Spinal cord (tissue), 10 donors: Measurements from ENCODE around the gene AGXT. TPM values are rescaled to one million over a fixed set of nuclear protein-coding genes. Genes with fewer than 3 reads are reported as not detected.
A peak's percentile ranks its signal among the peaks of the same experiment; 100 is the strongest.

Experiments
- DNase-seq, 6 donors: peaks; one replicate each; pipeline versions ENCODE4 v3.0.0 to v3.0.0-alpha.2; 2013 to 2015; ENCODE audit warnings: low spot score in 6 of 6, low read depth in 4 of 6
- H3K27ac ChIP-seq: one replicate; pipeline ENCODE4 v1.5.1; 2013; ENCODE audit warnings: low read depth, low read length, control low read depth
- H3K27me3 ChIP-seq: one replicate; pipeline ENCODE4 v1.6.1; 2013; ENCODE audit warnings: low read length; ENCODE audit not compliant: control insufficient read depth, insufficient read depth
- H3K36me3 ChIP-seq: one replicate; pipeline ENCODE4 v1.6.1; 2013; ENCODE audit warnings: low read length; ENCODE audit not compliant: control insufficient read depth, insufficient read depth
- H3K4me1 ChIP-seq: one replicate; pipeline ENCODE4 v1.6.1; 2013; ENCODE audit warnings: low read length; ENCODE audit not compliant: control insufficient read depth, insufficient read depth
- H3K4me3 ChIP-seq: one replicate; pipeline ENCODE4 v1.5.1; 2013; ENCODE audit warnings: low read depth, low read length, control low read depth
- H3K9me3 ChIP-seq: one replicate; pipeline ENCODE4 v1.6.1; 2013; ENCODE audit warnings: low read length; ENCODE audit not compliant: control insufficient read depth, insufficient read depth
- WGBS: methylation state at CpG from one replicate; pipeline ENCODE4 v1.1.5; 2013; ENCODE audit warnings: missing lambda C conversion rate; ENCODE audit not compliant: insufficient coverage; 5-methylcytosine and 5-hydroxymethylcytosine counted together
- polyA plus RNA-seq, 2 donors: library from polyadenylated mRNA; unstranded; fragments of 120-200 nt; gene quantifications; one replicate each; pipeline ENCODE4 v1.2.1, GENCODE V29; 2013; ENCODE audit not compliant: insufficient read length in 2 of 2
- total RNA-seq, 2 donors: library from RNA; depleted of rRNA in 1 of 2; stranded (reverse); fragments of 120-200 nt in 1 of 2; fragments of >200 nt in 1 of 2; gene quantifications; one replicate each; pipeline versions ENCODE4 v1.2.3 to v1.2.4, GENCODE V29; 2013 to 2014
- donor health status: healthy.

AGXT gene
- total and polyA plus RNA-seq, 4 donors = 0.17 TPM; not detected in 3

DNA sequence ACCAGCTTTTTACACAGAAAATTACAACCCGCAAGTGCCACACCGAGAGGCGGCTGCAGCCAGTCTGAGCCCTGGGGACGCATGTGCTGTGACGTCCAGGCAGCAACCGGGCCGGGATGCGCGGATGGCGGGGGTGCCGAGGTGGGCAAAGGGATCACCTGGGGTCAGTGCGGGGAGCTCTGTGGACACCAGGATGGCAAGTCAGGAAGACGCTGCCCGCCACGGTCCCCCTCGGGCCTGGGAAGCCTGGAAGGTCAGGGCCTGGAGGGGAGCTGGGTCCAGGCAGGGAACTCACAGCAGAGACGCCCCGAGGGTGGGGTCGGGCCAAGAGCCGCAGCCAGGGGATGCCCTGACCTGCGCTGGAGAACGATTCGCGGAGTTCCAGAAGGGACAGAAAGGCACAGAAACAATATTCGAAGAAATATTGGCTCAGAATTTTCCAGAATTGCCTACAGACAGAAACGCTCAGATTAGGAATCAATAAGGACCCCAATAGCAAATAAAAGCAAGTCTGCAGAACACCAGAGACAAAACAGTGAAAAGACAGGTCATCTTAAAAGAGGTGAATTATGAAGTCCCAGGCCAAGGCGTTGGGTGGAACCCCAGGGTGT is 36.9 kb upstream of the AGXT start:
- peak in 1 of 6 donors; percentile 53 for DNase-seq
- Histone ChIP-seq H3K4me1 (peaks cover 29% of the 10 kb centered on the region), H3K9me3 (no peaks in the 10 kb centered on the region), H3K4me3 (peak overlapping the region; percentile 27), H3K36me3 (no peaks in the 10 kb centered on the region), H3K27me3 (peaks cover 5% of the 10 kb centered on the region), H3K27ac (peak overlapping the region; percentile 57)
- WGBS = 9% methylated on average over 25 of the region's 27 CpGs

DNA sequence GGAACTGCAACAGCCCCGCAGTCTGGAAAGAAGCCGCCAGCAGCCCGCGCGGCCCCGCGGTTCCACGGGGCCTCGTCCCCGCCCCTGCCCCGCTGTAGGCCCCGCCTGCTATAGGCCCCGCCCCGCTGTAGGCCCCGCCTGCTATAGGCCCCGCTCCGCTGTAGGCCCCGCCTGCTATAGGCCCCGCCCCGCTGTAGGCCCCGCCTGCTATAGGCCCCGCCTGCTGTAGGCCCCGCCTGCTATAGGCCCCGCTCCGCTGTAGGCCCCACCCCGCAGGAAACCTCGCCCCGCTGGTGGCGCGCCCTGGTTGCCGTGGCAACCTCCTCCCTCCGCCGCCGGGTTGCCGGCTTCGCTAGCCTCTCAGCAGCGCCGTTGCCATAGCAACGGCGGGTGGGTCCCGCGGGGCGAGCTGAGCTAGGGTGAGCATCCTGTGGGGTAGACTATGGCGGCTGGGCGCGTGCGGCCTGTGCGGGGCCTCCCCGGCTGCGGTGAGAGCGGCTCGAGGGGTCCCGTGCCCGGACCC is 36.4 kb upstream of the AGXT start:
- H3K4me1 ChIP-seq = peaks cover 33% of the 10 kb centered on the region
- under 1% methylated on average over 54 of the region's 54 CpGs for WGBS
- DNase-seq = peak in 5 of 6 donors; percentile 90 to 99 (median 94)
- H3K27me3 ChIP-seq = peaks cover 5% of the 10 kb centered on the region
- H3K4me3 ChIP-seq = peak overlapping the region; percentile 27
- no peaks in the 10 kb centered on the region for H3K9me3 ChIP-seq
- no peak overlapping the region for H3K27ac ChIP-seq
- no peaks in the 10 kb centered on the region for H3K36me3 ChIP-seq

DNA sequence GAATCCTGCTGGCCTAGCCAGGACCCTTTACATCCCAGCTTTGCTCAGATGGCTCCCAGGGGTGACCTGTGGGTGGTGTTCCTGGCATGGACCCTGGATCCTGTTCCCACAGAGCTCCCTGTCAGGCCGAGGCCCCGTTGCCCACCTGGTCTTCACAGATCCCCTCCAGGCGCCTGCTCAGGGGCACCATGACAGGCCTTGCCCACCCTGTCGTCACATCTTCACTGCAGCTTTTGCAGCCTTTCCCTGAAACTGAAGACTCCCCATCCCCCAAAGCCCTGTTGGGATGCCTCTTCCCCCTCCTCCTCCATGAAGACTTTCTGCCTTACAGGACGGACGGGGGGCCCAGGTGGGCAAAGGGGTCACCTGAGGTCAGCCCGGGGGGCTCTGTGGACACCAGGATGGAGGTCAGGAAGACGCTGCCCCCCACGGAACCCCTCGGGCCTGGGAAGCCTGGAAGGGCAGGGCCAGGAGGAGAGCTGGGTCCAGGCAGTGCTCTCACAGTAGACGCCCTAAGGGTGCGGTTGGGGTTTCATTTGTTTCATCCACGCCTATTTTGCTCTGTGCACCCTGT is 35.6 kb upstream of the AGXT start:
- 55% methylated on average over 13 of the region's 13 CpGs for WGBS
- Histone ChIP-seq H3K4me1 (peaks cover 33% of the 10 kb centered on the region), H3K27ac (peak overlapping the region; percentile 43), H3K9me3 (no peaks in the 10 kb centered on the region), H3K36me3 (no peaks in the 10 kb centered on the region), H3K27me3 (peaks cover 5% of the 10 kb centered on the region), H3K4me3 (no peak overlapping the region)
- peak in 2 of 6 donors; percentile 37 to 58 for DNase-seq

DNA sequence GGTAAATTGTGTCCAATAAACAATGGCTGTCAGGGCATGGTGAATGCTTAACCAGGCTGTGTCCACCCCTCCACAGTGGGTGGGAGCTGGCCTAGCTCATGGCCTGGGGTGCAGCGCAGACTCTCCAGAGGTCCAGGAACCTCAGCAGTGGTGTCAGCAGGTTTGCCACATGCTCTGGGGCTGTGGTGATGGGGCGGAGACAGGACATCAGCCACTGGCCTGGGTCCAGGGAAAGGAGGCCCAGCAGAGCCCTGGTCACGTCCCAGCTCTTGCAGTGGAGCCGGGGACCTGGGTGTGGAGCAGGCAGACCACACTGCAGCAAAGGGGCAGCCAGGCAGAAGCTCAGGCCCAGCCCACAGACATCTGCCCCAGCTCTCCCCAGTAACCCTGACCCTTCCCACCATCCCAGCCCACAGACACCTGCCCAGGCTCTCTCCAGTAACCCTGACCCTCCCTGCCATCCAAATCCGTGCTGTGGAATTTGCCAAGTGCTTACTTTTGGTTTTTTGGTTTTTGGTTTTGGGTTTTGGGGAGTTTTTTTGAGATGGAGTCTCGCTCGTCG is 34.8 kb upstream of the AGXT start:
- WGBS = 54% methylated on average over 4 of the region's 8 CpGs
- H3K27me3 ChIP-seq = peaks cover 2% of the 10 kb centered on the region
- no peak overlapping the region for H3K4me3 ChIP-seq
- peaks cover 33% of the 10 kb centered on the region for H3K4me1 ChIP-seq
- no peak overlapping the region for H3K27ac ChIP-seq
- H3K9me3 ChIP-seq = no peaks in the 10 kb centered on the region
- H3K36me3 ChIP-seq = no peaks in the 10 kb centered on the region
- peak in 1 of 6 donors; percentile 22 for DNase-seq

DNA sequence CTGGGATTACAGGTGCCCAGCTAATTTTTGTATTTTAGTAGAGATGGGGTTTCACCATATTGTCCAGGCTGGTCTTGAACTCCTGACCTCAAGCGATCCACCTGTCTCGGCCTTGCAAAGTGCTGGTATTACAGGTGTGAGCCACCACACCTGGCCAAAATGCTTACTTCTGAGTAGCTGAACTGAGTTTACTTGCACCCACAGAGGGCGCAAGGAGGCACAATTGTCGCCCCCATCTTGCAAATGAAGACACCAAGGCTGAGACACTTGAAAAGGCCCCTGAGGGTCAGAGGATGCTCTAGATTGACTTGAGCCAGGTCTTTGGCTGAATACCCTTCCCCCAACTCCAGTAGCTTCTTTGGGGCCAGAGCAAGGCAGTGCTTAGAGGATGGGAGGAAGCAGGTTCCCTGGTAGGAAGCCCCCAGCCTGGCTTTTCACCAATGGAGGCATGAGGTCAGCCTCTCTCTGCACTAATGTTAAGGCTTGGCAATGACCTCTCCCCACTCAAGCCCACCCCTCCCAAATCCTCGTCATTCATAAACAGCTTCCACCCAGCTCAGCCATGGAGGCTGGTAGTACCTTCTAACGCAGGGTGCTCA is 34.1 kb upstream of the AGXT start:
- H3K27ac ChIP-seq = no peak overlapping the region
- no peaks in the 10 kb centered on the region for H3K9me3 ChIP-seq
- no peak for DNase-seq
- peaks cover 33% of the 10 kb centered on the region for H3K4me1 ChIP-seq
- no peaks in the 10 kb centered on the region for H3K36me3 ChIP-seq
- H3K4me3 ChIP-seq = no peak overlapping the region
- 80% methylated on average over 6 of the region's 6 CpGs for WGBS
- peaks cover 2% of the 10 kb centered on the region for H3K27me3 ChIP-seq

DNA sequence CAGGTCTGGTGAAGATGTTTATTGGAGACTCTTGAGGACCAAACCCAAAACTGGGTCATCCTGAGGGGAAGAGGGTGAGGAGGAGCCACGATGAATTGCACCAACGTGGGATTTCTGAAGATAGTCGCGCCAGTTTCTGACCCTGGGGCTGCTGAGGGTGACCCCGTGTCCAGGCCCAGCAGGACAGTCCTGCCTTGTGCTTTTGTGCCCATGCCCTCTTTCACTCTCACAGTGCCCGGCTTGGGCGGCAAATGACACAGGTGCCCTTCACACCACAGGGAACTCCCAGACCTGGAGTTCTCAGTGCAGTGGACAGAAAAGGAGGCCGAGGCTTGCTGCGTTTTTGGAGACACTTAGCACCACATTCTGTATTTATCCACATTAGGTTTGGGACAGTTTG is 33.1 kb upstream of the AGXT start:
- no peaks in the 10 kb centered on the region for H3K27me3 ChIP-seq
- 90% methylated on average over 4 of the region's 9 CpGs for WGBS
- no peaks in the 10 kb centered on the region for H3K36me3 ChIP-seq
- DNase-seq = no peak
- peaks cover 38% of the 10 kb centered on the region for H3K4me1 ChIP-seq
- H3K4me3 ChIP-seq = no peak overlapping the region
- no peaks in the 10 kb centered on the region for H3K9me3 ChIP-seq
- H3K27ac ChIP-seq = no peak overlapping the region

DNA sequence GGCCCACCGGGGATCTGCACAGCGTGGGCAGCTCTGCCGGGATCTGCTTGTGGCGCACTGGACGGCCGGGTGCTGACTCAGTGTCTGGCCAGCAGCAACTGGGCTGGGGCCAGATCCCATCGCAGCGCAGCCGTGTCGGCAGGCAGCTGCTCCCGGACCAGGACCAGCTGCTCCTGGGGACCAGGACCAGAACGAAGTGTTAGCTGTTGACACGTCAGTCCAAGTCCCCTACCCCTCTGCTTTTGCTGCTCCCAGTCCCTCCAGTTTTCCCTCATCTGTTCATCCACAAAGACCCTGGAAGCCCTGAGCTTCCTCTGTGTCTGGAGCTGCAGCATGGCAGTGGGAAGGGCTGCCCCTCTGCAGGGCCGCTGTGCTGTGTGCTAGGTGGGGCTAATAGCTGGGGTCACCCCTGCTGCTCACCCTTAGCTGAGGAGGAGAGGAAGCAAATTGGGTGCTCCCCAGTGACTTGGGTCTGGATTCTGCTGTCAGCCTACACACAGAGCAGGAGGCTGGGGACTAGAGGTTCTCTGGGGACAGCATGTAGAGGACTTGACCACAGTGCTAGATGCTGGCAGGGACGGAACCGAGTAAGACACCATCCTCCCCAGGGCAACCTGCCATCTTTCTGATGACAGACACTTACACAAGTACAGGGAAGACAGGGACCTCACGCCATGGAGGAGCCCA is 31.7 kb upstream of the AGXT start:
- 41% methylated on average over 14 of the region's 17 CpGs for WGBS
- no peaks in the 10 kb centered on the region for H3K9me3 ChIP-seq
- no peak overlapping the region for H3K27ac ChIP-seq
- H3K27me3 ChIP-seq = no peaks in the 10 kb centered on the region
- H3K36me3 ChIP-seq = no peaks in the 10 kb centered on the region
- DNase-seq = no peak
- H3K4me3 ChIP-seq = no peak overlapping the region
- H3K4me1 ChIP-seq = peaks cover 34% of the 10 kb centered on the region

DNA sequence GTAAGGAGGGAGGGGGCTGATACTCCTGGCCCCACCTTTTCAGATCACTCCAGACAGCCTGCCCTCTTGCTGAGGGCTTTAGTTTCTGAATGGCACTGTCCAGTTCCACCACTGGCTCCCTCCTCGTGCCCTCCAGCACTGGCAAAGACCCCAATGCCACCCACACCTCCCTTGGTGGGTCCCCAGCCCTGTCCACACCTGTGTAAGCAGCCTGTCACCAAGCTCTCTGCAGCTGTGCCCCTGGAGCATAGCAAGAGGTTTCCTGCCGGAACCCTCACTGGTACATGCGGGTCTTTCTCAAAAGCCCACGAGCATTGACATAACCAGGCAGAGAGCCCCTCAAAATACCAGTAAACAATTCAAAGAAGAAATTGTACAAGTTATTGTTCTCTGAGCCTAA is 31.0 kb upstream of the AGXT start:
- no peak for DNase-seq
- no peak overlapping the region for H3K4me3 ChIP-seq
- H3K27ac ChIP-seq = no peak overlapping the region
- no peaks in the 10 kb centered on the region for H3K36me3 ChIP-seq
- WGBS = 79% methylated on average over 2 of the region's 4 CpGs
- H3K4me1 ChIP-seq = peaks cover 28% of the 10 kb centered on the region
- no peaks in the 10 kb centered on the region for H3K27me3 ChIP-seq
- H3K9me3 ChIP-seq = no peaks in the 10 kb centered on the region
